AG09309 (cell line): ENCODE data around the gene MSH3.

ENCODE experiments used
- DNase-seq: peaks from one replicate; pipeline ENCODE4 v3.0.0-alpha.2; 2010; ENCODE audit warnings: low read depth
- H3K4me3 ChIP-seq: 2 replicates; pipeline ENCODE4 v1.5.1; 2011; ENCODE audit warnings: mild to moderate bottlenecking, low read depth, low read length, moderate library complexity; ENCODE audit not compliant: control insufficient read depth
- TF ChIP-seq, protein P1 (sequence below): IDR thresholded peaks from 2 replicates; pipeline ENCODE4 v1.5.1; 2011; ENCODE audit warnings: mild to moderate bottlenecking, low read depth, low read length, inconsistent platforms; ENCODE audit not compliant: insufficient read depth, control insufficient read depth; ENCODE audit errors: missing control alignments

MSH3 gene

DNA sequence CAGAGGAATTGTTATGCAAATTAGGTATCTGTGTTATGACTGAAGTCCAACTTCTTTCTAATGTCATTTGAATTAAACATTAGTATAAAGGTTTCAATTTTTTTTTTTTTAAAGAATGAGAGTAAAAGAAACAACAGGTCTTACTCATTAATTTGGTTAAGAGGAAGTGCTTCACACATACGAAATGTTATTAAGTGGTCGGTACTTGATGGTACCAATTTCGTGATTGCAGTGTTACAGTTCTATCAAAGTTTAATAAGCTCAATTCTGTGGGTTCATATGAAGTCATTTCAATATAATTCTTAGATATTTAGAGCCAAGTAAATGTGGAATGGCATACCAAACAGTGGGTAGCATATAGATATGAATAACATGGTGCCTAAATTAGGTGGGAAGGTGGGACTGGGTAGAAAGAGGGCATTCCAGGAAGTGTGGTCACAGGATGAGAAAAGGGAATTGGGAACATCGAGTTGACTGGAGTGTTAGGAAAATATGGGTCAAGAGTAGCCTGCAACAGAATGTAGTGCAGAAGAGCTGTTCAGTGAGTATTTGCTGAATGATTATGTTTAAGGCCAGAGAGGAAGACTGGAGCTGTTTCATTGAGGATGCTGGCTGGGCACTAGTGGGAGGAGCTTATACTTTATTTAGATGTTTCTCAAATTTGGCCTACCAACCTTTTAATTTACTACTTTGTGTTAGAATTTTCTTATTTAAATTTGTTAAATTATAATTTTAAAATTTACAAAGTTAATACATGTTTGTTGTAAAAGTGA is 34.4 kb downstream of the MSH3 start:
- TF ChIP-seq, protein P1, sequence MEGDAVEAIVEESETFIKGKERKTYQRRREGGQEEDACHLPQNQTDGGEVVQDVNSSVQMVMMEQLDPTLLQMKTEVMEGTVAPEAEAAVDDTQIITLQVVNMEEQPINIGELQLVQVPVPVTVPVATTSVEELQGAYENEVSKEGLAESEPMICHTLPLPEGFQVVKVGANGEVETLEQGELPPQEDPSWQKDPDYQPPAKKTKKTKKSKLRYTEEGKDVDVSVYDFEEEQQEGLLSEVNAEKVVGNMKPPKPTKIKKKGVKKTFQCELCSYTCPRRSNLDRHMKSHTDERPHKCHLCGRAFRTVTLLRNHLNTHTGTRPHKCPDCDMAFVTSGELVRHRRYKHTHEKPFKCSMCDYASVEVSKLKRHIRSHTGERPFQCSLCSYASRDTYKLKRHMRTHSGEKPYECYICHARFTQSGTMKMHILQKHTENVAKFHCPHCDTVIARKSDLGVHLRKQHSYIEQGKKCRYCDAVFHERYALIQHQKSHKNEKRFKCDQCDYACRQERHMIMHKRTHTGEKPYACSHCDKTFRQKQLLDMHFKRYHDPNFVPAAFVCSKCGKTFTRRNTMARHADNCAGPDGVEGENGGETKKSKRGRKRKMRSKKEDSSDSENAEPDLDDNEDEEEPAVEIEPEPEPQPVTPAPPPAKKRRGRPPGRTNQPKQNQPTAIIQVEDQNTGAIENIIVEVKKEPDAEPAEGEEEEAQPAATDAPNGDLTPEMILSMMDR, result no peak
- no peak for DNase-seq
- no peak overlapping the region for H3K4me3 ChIP-seq

DNA sequence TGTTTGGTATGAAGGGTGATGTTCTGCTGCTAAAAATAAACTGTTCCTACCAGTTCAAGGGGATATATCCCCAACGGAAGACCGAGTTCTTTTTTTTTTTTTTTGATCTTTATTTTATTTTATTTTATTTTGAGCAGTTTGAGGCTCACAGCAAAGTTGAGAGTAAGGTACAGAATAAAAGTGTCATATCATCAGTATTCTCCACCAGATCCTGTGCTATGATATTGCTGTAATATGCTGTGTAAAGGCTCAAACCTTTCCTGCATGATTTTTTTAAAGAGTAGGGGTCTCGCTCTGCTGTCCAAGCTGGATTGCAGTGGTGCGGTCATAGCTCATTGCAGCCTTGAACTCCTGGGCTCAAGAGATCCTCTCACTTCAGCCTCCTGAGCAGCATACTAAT is 35.2 kb downstream of the MSH3 start:
- DNase-seq, result no peak
- TF ChIP-seq, protein P1, result no peak
- no peak overlapping the region for H3K4me3 ChIP-seq

DNA sequence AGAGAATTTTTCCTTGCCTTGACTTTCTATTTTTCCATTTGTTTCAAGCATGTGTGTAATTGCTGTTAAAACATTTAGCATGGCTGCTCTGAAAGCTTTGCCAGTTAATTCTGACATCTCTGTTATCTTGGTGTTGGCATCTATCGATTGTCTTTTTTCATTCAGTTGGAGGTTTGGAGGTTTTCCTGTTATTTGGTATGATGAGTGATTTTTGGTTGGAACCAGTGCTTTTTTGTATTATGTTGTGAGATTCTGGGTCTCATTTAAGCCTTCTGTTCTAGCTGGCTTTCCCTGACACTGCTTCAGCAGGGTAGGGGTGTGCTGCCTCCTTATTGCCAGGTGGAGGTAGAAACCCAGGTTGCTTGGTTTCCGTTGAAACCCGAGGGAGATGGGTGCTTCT is 41.2 kb downstream of the MSH3 start:
- TF ChIP-seq, protein P1, result no peak
- H3K4me3 ChIP-seq, result no peak overlapping the region
- DNase-seq, result no peak

DNA sequence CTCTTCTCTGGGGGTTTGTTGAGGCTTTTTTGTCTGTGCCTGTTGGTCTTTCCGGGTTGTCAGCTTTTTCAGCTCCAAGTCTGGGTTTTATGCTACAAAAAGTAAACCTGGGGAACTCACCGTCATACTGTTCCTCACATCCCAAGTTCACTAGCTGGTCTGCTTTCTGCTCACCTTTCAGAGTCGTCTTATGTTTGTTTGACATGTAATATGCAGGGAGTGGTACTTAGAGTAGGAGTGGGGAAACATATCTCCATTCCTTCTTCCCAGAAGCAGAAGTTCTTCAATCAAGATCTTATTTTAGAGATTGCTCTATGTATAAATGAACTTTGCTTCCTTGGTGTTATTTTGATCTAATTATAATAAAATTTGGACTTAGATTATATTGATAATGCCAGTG is 42.0 kb downstream of the MSH3 start:
- no peak overlapping the region for H3K4me3 ChIP-seq
- no peak for DNase-seq

DNA sequence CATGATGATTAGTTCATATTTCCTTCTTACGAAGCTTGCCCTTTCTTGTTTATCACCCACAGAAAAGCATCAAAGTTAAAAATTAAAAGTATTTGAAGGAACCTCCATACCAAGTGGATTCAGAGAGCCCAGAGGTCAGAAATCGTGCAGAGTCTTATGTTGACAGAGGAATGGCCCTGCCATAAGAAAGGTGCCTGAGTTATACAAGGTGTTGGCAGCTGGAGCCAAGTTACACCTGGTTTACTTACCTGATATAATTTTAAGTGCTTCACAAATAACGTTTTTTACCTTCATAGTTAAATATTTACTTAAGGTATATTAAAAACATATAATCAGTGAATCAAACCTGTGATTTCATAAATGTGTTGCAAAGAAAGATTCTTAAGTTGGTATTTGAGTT is 42.6 kb downstream of the MSH3 start:
- DNase-seq, result no peak
- no peak overlapping the region for H3K4me3 ChIP-seq
- TF ChIP-seq, protein P1, result no peak

More for the DNA sequence above, 42.0 kb downstream of the MSH3 start:
- TF ChIP-seq, protein P1, result no peak

DNA sequence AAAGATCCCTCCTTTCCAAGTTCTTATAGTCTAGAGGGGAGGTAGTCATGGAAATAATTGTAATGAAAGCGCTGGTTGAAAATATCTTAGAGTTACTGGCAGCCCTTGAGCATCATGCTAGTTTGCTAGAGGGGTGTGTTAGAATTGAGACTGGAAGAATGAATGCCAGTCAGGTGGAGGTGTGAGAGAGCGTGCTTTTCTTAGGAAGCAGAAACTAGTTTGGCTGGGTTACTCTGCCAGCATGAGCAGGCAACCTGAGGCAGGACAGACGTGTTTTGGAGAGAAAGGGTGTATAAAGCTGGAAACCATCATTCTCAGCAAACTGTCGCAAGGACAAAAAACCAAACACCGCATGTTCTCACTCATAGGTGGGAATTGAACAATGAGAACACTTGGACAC is 43.9 kb downstream of the MSH3 start:
- no peak overlapping the region for H3K4me3 ChIP-seq

More for the DNA sequence above, 43.9 kb downstream of the MSH3 start:
- no peak for DNase-seq
- TF ChIP-seq, protein P1, result no peak
